Adrenal gland (tissue), 12 donors: ENCODE results near the gene BGLAP. TPM values are rescaled to one million over a fixed set of nuclear protein-coding genes. Genes with fewer than 3 reads are reported as not detected.

Experiments
- DNase-seq, 7 donors: peaks; one replicate each; pipeline ENCODE4 v3.0.0-alpha.2; 2019 to 2020
- H3K27ac ChIP-seq, 5 donors: fragments of 200-600 bp; sonication (generic) in 4 of 5; 1 replicate in 3 of 5; 2 replicates in 2 of 5; pipeline versions ENCODE4 v1.5.1 to v1.8.0; 2016 to 2020; ENCODE audit warnings: mild to moderate bottlenecking in 1 of 5
- H3K27me3 ChIP-seq: fragments of 200-600 bp; 2 replicates; pipeline ENCODE4 v1.8.0; 2021
- H3K36me3 ChIP-seq, 2 donors: fragments of 200-600 bp; replicated peaks in 1 of 2; 1 replicate in 1 of 2; 2 replicates in 1 of 2; pipeline versions ENCODE4 v1.5.1 to v1.8.0; 2018 to 2022
- H3K4me1 ChIP-seq, 2 donors: fragments of 200-600 bp; replicated peaks in 1 of 2; 1 replicate in 1 of 2; 2 replicates in 1 of 2; pipeline versions ENCODE4 v1.5.1 to v1.8.0; 2018 to 2021
- H3K4me3 ChIP-seq, 4 donors: fragments of 200-600 bp; sonication (generic) in 3 of 4; one replicate each; pipeline ENCODE4 v1.5.1; 2016 to 2018
- H3K9me3 ChIP-seq, 3 donors: fragments of 200-600 bp; sonication (generic) in 1 of 3; replicated peaks in 1 of 3; 1 replicate in 2 of 3; 2 replicates in 1 of 3; pipeline versions ENCODE4 v1.5.1 to v1.8.0; 2016 to 2021
- CTCF ChIP-seq, 6 experiments: fragments of 450-650 bp in 4 of 6; fragments of 200-600 bp in 2 of 6; sonication (generic) in 1 of 6; IDR thresholded peaks; 1 replicate in 5 of 6; 2 replicates in 1 of 6; pipeline versions ENCODE4 v1.5.1 to v1.8.0; 2016 to 2021; ENCODE audit warnings: antibody characterized with exemption in 6 of 6, mild to moderate bottlenecking in 2 of 6, moderate library complexity in 1 of 6
- POLR2A ChIP-seq, 2 donors: fragments of 450-650 bp; IDR thresholded peaks; one replicate each; pipeline ENCODE4 v1.6.1; 2017; ENCODE audit warnings: antibody characterized with exemption in 2 of 2, mild to moderate bottlenecking in 2 of 2, moderate library complexity in 1 of 2
- WGBS, 4 donors: extraction: QIAGEN DNeasy Blood & Tissue Kit in 2 of 4; methylation state at CpG; one replicate each; pipeline versions ENCODE4 v1.1.5 to v1.1.7; 2013 to 2017; 5-methylcytosine and 5-hydroxymethylcytosine counted together
- intact Hi-C, 2 donors: fragments of 100-400 bp; cut with DNase I; formaldehyde crosslinking; loops; one replicate each; pipeline versions ENCODE4 v1.14.1 to v1.15.0; 2022 to 2023
- polyA plus RNA-seq, 3 donors: library from polyadenylated mRNA; stranded (reverse); fragments of 200-250 nt in 2 of 3; fragments of 350-450 nt in 1 of 3; fragmentation: Illumina TruSeq in 1 of 3; extraction: RNeasy Lipid Tissue Mini Kit (QIAGEN cat#74804) in 1 of 3; gene quantifications; one replicate each; pipeline ENCODE4 v1.2.3, GENCODE V29; 2013 to 2014
- total RNA-seq, 9 donors: library from RNA; depleted of rRNA in 4 of 9; stranded (reverse); fragments of >200 nt in 4 of 9; fragments of 120-200 nt in 1 of 9; fragmentation: NEBNext Ultra II Directional in 1 of 9; extraction: Animal tissue kit (Norgen Biotek cat#: 25700) in 1 of 9; gene quantifications; one replicate each; pipeline versions ENCODE4 v1.1.0 to v1.2.4, GENCODE V29; 2013 to 2023
- donor health status: healthy with polysubstance abuse.
- donor health status: Bipolar disorder and iron deficiency.
- donor health status: DM: yes; HTN: yes; CAD: no.
- donor health status: DM: no; HTN: no; CAD: no.
- donor health status: DM: no; HTN: no; CAD: no.
- donor health status: DM: yes; HTN: yes; CAD: no.

BGLAP gene
- total and polyA plus RNA-seq, 12 donors = 0.39 to 8.2 (median 1.2) TPM; not detected in 3

- TF ChIP-seq CTCF (IDR thresholded peaks at IDR 0.05) = no peak
- no peak for TF ChIP-seq POLR2A (IDR thresholded peaks at IDR 0.05)
- Histone ChIP-seq H3K4me1 (peaks cover 16 to 26% of the 10 kb centered on the region in 2 donors), H3K36me3 (peaks cover 0 to 3% of the 10 kb centered on the region in 2 donors), H3K27ac (peak overlapping the region in 1 of 5 donors; percentile 90), H3K9me3 (no peaks in the 10 kb centered on the region), H3K27me3 (no peaks in the 10 kb centered on the region), H3K4me3 (peak overlapping the region in 3 of 4 donors; percentile 53 to 79 (median 78))
- WGBS, 4 donors = 88 to 100% (median 94%) methylated on average over 1 of the region's 1 CpG
- DNase-seq = no peak
- intact Hi-C loops = no loop called here
These were observed 41.5 kb downstream of the BGLAP start for GRCh38 chr1:156283521-156283920.

GRCh38 chr1:156284112-156284511 is 42.1 kb downstream of the BGLAP start, which contains the start of gene TMEM79:
Gene TMEM79 (plus strand): TSS chr1:156284325. CDS start chr1:156285227, 902 bp downstream.
- no peaks in the 10 kb centered on the region for H3K9me3 ChIP-seq
- H3K36me3 ChIP-seq = no peaks in the 10 kb centered on the region
- peaks cover 16 to 26% of the 10 kb centered on the region in 2 donors for H3K4me1 ChIP-seq
- intact Hi-C loops = no loop called here
- no peak for DNase-seq
- no peaks in the 10 kb centered on the region for H3K27me3 ChIP-seq
- WGBS, 4 donors = 88 to 92% (median 91%) methylated on average over 7 of the region's 7 CpGs
- peak within 1 kb of the TSS in 3 of 5 donors; percentile 82 to 90 (median 86) for H3K27ac ChIP-seq
- peak within 1 kb of the TSS in 3 of 4 donors; percentile 53 to 79 (median 78) for H3K4me3 ChIP-seq
- TF ChIP-seq POLR2A (IDR thresholded peaks at IDR 0.05) (no peak), CTCF (IDR thresholded peaks at IDR 0.05) (no peak)

- H3K27ac ChIP-seq = no peak overlapping the region
- TF ChIP-seq POLR2A (IDR thresholded peaks at IDR 0.05) (no peak), CTCF (IDR thresholded peaks at IDR 0.05) (no peak)
- no peaks in the 10 kb centered on the region for H3K9me3 ChIP-seq
- H3K27me3 ChIP-seq = no peaks in the 10 kb centered on the region
- intact Hi-C loops = no loop called here
- whole genome bisulfite sequencing, 4 donors = 53 to 78% (median 72%) methylated on average over 4 of the region's 4 CpGs
- DNase-seq = no peak
- peaks cover 16 to 26% of the 10 kb centered on the region in 2 donors for H3K4me1 ChIP-seq
- no peak overlapping the region for H3K4me3 ChIP-seq
- peaks cover 0 to 4% of the 10 kb centered on the region in 2 donors for H3K36me3 ChIP-seq
These were observed 42.8 kb downstream of the BGLAP start for GRCh38 chr1:156284757-156285156.

GRCh38 chr1:156285437-156285836 is 43.5 kb downstream of the BGLAP start:
- Histone ChIP-seq H3K36me3 (peaks cover 0 to 4% of the 10 kb centered on the region in 2 donors), H3K4me3 (no peak overlapping the region), H3K9me3 (no peaks in the 10 kb centered on the region), H3K27me3 (no peaks in the 10 kb centered on the region), H3K27ac (no peak overlapping the region), H3K4me1 (peaks cover 16 to 26% of the 10 kb centered on the region in 2 donors)
- WGBS, 4 donors = 89 to 100% (median 94%) methylated on average over 3 to 21 of the region's 21 CpGs
- no peak for TF ChIP-seq CTCF (IDR thresholded peaks at IDR 0.05)
- no peak for TF ChIP-seq POLR2A (IDR thresholded peaks at IDR 0.05)
- DNase-seq = no peak
- intact Hi-C loops = no loop called here
